SK-N-SH treated with all-trans-retinoic acid at 6 μM for 48 hours (cell line): ENCODE results near the gene PAPSS1.

Experiments
- CSDC2 ChIP-seq: fragments of 250-450 bp; sonication (Bioruptor Pico); IDR thresholded peaks from 2 replicates; pipeline ENCODE4 v1.5.0; 2020; ENCODE audit warnings: mild to moderate bottlenecking, moderate library complexity
- TF ChIP-seq, protein P1 (sequence below): fragments of 250-450 bp; sonication (Bioruptor Pico); IDR thresholded peaks from 2 replicates; pipeline ENCODE4 v1.8.0; 2020; ENCODE audit warnings: mild to moderate bottlenecking, moderate library complexity, borderline replicate concordance

DNA sequence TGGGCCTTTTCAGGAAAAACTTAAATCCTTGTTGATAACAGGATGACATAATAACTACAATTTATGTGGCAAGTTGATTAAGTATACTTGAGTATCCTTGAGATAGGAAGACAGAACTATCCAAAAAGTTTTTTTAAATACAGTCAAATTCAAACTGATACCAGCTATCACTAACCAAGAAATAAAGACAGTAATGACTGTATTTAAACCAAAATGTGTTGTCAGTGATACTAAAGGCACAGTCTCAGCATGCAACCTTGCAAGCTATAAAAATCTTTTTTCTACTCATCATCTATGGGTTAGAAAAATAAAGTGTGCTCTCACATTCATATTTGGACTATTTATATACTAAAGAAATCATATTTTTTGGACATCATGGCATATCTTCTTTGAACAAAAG, 64.7 kb downstream of the PAPSS1 start:
- TF ChIP-seq, protein P1, sequence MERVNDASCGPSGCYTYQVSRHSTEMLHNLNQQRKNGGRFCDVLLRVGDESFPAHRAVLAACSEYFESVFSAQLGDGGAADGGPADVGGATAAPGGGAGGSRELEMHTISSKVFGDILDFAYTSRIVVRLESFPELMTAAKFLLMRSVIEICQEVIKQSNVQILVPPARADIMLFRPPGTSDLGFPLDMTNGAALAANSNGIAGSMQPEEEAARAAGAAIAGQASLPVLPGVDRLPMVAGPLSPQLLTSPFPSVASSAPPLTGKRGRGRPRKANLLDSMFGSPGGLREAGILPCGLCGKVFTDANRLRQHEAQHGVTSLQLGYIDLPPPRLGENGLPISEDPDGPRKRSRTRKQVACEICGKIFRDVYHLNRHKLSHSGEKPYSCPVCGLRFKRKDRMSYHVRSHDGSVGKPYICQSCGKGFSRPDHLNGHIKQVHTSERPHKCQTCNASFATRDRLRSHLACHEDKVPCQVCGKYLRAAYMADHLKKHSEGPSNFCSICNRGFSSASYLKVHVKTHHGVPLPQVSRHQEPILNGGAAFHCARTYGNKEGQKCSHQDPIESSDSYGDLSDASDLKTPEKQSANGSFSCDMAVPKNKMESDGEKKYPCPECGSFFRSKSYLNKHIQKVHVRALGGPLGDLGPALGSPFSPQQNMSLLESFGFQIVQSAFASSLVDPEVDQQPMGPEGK (CRISPR knock-in tag), result no peak
- no peak for TF ChIP-seq CSDC2 (CRISPR knock-in tag)
